ENCODE results near the gene TOPBP1.

- TF ChIP-seq EZH2 (IDR thresholded peaks at IDR 0.05; ENCODE audit: low read length): no peak
- TF ChIP-seq CTCF (optimal IDR thresholded peaks at IDR 0.05 in 1 of 3, IDR thresholded peaks at IDR 0.05 in 1 of 3, conservative IDR thresholded peaks at IDR 0.05 in 1 of 3; ENCODE audit: extremely low read depth in 1 of 3, insufficient read depth in 2 of 3, low read length in 3 of 3): no peak
Observed at GRCh38 chr3:133644768-133645167, 17.0 kb downstream of the TOPBP1 start.
